ENCODE measurements around the gene SCT. TPM values are rescaled to one million over a fixed set of nuclear protein-coding genes. Genes with fewer than 3 reads are reported as not detected.
A peak's percentile ranks its signal among the peaks of the same experiment; 100 is the strongest.

SCT gene
- total and polyA plus RNA-seq, 11 donors = 0.81 TPM; not detected in 10

DNA sequence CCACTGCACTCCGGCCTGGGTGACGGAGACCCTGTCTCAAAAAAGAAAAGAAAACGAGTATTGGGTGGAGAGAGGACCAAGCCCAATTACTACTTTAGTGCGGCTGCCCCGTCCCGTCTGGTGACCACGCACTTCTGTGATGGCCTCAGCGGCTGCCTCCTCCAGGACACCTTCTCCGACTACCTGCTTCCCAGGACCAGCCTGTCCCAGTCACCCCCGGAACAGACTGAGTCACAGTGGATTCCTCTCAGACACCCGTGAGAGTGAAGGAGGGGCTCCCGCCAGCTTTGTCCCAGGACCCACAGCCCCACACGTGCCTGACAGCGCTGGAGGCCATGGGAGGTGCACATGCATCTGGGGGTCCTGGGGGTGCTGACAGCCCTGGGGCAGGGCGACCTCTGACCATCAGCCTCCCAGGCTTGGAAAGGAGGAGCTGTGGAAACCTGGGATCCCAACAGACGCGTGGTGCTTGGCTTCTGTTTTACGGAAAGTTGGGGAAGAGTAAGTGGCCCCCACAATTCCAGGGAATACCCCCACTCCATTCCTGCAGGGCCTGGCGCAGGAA is 14.9 kb upstream of the SCT start:
- DNase-seq = no peak
- intact Hi-C loops (cut with DNase I) = no loop called here
- Histone ChIP-seq H3K36me3 (peaks cover 0 to 22% (median 14%) of the 10 kb centered on the region in 9 donors), H3K4me1 (peaks cover 0 to 30% (median 10%) of the 10 kb centered on the region in 12 donors), H3K27me3 (peaks cover 19 to 40% (median 25%) of the 10 kb centered on the region in 9 donors), H3K9me3 (no peaks in the 10 kb centered on the region), H3K27ac (no peak overlapping the region), H3K4me3 (no peak overlapping the region)
- ATAC-seq = no peak
- TF ChIP-seq, protein P1, sequence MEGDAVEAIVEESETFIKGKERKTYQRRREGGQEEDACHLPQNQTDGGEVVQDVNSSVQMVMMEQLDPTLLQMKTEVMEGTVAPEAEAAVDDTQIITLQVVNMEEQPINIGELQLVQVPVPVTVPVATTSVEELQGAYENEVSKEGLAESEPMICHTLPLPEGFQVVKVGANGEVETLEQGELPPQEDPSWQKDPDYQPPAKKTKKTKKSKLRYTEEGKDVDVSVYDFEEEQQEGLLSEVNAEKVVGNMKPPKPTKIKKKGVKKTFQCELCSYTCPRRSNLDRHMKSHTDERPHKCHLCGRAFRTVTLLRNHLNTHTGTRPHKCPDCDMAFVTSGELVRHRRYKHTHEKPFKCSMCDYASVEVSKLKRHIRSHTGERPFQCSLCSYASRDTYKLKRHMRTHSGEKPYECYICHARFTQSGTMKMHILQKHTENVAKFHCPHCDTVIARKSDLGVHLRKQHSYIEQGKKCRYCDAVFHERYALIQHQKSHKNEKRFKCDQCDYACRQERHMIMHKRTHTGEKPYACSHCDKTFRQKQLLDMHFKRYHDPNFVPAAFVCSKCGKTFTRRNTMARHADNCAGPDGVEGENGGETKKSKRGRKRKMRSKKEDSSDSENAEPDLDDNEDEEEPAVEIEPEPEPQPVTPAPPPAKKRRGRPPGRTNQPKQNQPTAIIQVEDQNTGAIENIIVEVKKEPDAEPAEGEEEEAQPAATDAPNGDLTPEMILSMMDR (IDR thresholded peaks at IDR 0.05) = no peak
- no peak for TF ChIP-seq POLR2A (IDR thresholded peaks at IDR 0.05)
- 93 to 99% (median 96%) methylated on average over 12 to 19 of the region's 19 CpGs for WGBS, 4 donors

DNA sequence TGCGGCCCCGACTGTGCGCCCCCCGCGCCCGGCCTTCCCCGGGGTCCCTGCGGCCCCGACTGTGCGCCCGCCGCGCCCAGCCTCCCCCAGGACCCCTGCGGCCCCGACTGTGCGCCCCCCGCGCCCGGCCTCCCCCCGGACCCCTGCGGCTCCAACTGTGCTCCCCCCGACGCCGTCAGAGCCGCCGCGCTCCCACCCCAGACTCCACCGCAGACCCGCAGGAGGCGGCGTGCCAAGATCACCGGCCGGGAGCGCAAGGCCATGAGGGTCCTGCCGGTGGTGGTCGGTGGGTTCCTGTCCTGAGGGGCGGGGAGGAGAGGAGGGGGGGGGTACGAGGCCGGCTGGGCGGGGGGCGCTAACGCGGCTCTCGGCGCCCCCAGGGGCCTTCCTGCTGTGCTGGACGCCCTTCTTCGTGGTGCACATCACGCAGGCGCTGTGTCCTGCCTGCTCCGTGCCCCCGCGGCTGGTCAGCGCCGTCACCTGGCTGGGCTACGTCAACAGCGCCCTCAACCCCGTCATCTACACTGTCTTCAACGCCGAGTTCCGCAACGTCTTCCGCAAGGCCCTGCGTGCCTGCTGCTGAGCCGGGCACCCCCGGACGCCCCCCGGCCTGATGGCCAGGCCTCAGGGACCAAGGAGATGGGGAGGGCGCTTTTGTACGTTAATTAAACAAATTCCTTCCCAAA is 13.2 kb upstream of the SCT start:
- Histone ChIP-seq H3K4me3 (no peak overlapping the region), H3K4me1 (peaks cover 0 to 39% (median 11%) of the 10 kb centered on the region in 12 donors), H3K9me3 (no peaks in the 10 kb centered on the region), H3K27ac (no peak overlapping the region), H3K27me3 (peaks cover 19 to 50% (median 33%) of the 10 kb centered on the region in 9 donors), H3K36me3 (peaks cover 0 to 20% (median 12%) of the 10 kb centered on the region in 9 donors)
- 20 to 65% (median 37%) methylated on average over 23 to 69 of the region's 69 CpGs for WGBS, 4 donors
- TF ChIP-seq, protein P1 (IDR thresholded peaks at IDR 0.05) = no peak
- no peak for TF ChIP-seq POLR2A (IDR thresholded peaks at IDR 0.05)
- peak in 1 of 4 donors; percentile 15 for ATAC-seq
- intact Hi-C loops (cut with DNase I) = no loop called here
- no peak for DNase-seq

DNA sequence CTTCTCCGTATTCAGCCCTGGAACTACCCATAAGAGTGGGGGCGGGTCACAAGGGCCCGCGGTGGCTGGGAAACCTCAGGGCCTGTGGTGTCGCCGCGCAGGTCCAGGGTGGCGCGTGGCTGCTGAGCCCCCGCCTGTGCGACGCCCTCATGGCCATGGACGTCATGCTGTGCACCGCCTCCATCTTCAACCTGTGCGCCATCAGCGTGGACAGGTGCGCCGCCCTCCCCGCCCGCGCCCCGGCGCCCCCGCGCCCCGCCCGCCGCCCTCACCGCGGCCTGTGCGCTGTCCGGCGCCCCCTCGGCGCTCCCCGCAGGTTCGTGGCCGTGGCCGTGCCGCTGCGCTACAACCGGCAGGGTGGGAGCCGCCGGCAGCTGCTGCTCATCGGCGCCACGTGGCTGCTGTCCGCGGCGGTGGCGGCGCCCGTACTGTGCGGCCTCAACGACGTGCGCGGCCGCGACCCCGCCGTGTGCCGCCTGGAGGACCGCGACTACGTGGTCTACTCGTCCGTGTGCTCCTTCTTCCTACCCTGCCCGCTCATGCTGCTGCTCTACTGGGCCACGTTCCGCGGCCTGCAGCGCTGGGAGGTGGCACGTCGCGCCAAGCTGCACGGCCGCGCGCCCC is 12.5 kb upstream of the SCT start:
- WGBS, 4 donors = 3 to 6% (median 3%) methylated on average over 10 to 80 of the region's 80 CpGs
- intact Hi-C loops (cut with DNase I) = no loop called here
- H3K9me3 ChIP-seq = no peaks in the 10 kb centered on the region
- H3K36me3 ChIP-seq = peaks cover 0 to 18% (median 10%) of the 10 kb centered on the region in 9 donors
- no peak overlapping the region for H3K27ac ChIP-seq
- ATAC-seq (no peak), DNase-seq (no peak)
- peaks cover 0 to 39% (median 11%) of the 10 kb centered on the region in 12 donors for H3K4me1 ChIP-seq
- peaks cover 19 to 50% (median 33%) of the 10 kb centered on the region in 9 donors for H3K27me3 ChIP-seq
- no peak overlapping the region for H3K4me3 ChIP-seq
- TF ChIP-seq, protein P1 (IDR thresholded peaks at IDR 0.05) = no peak
- TF ChIP-seq POLR2A (IDR thresholded peaks at IDR 0.05) = no peak
